Fibroblast of skin of right quadriceps (primary cell): ENCODE measurements around the gene FYCO1.

Experiments
- DNase-seq: peaks from one replicate; pipeline ENCODE4 v3.0.0-alpha.2; 2013

FYCO1 gene

DNA sequence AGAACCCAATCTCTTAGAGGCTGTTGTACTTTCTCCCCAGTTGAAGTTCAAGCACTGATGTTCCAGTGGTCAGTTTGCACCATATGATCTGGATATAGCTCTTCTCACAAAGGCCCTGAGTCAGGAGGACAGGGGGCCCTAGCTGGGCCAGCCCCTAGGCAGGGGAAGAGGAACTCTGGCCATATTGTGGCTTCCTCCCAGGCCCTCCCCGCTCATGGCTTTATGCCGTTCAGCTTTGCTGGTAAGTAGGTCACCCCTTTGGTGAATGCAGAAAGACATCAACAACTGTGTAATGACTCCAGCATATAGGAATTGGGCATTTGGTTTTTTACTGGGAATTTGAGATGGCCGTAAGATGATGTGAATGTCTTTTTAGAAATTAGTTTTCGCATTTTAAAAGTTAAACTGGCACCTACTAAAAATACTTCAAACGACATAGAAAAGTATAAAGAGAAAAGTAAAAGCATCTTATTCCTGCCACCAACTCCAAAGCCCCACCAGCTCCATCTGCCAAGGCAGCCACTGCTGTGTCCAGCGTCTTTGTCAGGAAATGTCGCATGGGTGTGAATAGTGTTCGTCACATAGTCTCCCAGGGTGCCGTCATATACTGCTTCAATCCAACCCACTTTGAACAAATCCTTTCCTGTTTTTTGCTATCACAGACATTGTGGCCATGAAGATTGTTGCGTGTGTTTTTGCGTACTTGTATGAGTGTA lies 84.0 kb downstream of the FYCO1 start:
- no peak for DNase-seq

DNA sequence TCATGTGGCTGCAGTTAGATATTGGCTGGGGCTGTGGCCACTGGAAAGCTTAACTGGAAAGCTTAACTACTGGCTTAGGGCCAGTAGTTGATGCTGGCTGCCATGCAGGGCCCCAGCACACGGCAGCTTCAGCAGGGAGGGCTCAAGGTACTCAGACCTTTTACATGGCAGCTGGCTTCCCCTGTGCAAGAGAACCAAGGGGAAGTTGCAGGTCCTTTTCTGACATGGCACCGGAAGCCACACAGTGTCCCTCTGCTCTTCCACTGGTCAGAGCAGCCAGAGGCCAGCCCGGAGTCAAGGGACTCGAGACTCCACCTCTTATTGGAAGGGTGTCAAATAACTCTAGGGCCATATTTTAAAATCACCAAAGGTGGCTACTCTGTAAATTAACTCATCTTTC lies 84.7 kb downstream of the FYCO1 start:
- DNase-seq, result no peak

DNA sequence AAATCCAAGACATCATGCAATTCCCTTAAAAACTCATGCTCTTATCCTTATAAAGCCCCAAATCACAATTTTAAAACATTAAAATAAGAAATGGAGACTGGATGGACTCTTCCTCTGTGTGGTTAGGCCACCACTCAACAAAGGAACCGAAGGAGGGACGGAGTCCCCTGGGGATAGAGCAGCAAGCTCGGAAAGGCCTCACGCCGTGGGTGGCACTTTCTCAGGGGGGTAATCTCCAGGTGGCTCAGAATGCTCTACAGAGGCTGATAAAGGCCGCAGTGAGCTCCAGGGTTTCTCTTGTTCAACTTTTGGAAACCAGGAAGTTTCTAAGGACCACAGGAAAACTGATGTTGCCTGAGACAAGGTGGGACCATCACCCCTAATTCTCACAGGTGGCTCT lies 86.1 kb downstream of the FYCO1 start:
- DNase-seq, result no peak

DNA sequence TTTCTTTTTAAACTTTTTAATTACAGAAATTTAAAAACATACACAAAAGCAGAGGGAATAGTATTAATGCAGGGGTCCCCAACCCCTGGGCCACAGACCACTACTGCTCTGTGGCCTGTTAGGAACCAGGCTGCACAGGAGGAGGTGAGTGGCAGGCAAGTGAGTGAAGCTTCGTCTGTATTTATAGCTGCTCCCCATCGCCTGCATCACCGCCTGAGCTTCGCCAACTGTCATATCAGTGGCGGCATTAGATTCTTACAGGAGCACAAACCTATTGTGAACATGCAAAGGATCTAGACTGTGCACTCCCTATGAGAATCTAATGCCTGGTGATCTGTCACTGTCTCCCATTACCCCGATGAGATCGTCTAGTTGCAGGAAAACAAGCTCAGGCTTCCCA lies 86.9 kb downstream of the FYCO1 start:
- no peak for DNase-seq

DNA sequence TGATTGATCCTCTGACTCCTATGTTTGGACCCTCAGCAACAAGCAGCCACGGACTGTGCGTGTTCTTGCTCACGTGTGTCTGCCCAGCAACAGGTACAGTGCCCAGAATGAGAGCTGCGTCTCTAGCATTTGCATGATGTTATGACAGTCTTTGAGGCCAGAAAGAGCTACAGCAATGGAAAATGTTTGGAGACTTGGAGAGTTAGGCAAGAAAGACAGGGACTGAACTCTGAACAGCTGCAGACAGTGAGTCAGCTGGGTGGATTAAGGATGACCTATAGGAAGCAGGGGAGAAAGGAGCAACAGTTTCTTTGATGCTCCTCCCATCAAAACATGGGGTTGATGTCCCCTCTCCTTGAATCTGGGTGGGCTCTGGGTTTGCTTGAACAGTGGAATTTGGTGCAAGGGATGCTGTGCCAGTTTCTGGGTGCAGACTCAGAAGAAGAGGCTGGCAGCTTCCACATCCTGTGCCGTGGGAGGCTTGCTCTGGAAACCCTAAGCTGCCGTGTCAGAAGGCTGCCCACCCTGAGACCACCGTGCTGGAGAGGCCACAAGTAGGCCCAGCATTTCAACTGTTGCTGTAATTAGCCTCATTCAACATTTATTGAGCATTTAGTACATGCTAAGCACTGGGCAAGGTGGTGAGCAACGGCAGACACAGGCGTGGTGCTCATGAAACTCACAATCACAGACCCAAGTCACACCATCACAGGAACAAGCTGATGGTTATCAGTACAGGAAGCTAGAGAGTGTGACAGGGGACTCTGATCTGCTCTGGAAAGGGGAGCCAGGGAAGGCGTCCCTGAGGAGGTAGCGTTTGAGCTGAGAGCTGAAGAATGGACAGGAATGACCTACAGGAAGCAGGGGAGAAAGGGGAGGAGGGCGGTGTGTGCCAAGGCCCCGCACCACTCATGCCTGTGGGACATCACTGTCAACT lies 87.6 kb downstream of the FYCO1 start:
- peak; percentile 21 for DNase-seq

DNA sequence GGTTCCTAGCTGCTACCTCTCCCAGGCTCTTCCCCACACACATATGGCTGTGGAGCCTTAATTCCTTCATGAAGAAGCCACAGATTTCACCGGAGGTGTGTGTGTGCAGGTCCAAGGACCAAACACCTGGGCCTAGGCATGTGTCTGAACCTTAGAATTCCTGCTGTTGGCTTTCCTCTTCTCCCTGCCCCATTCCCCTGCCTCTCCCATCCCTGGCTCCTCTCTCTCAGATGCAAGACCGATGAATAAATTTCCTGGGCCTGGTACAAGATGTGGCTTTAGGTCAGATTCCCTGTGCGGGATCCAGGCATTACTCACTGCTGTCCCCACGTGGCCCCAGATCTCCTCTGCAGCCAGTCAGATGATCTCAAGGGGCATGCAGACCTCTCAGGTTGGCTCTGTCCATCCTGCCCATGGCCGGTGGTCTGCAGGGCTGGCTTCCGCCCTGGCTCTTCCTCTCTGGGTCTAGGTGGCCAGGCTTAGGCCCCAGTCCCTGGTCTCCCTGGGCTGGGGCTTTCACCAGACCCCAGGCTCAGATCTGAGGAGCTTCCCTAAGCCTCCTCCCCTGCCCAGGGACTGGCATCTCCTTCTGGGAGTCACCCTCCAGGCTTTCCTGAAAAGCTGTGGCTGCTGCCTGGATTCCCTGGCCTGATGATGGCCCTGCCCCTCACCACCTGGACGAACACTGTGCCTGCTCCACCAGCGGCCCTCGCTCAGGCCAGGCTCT lies 88.8 kb downstream of the FYCO1 start:
- DNase-seq, result peak; percentile 37

DNA sequence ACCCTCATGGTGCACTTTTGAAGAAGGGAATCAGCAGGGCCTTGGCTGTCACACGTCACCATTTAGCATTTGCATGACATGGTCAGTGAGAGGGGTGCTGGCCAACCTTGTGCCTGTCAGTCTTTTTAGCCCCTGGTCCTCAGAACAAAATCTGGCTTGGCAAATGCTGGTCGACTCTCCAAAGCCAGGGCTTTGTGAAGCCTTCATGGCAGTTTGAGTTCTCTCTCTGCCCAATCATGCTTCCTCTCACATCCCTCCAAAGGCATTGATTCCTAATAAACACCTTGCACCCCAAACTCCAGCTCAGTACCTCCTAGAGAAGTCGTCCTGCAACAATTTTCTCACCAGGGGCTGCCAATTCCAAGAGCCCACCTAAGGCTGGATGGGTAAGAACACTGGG lies 89.9 kb downstream of the FYCO1 start:
- DNase-seq, result no peak

DNA sequence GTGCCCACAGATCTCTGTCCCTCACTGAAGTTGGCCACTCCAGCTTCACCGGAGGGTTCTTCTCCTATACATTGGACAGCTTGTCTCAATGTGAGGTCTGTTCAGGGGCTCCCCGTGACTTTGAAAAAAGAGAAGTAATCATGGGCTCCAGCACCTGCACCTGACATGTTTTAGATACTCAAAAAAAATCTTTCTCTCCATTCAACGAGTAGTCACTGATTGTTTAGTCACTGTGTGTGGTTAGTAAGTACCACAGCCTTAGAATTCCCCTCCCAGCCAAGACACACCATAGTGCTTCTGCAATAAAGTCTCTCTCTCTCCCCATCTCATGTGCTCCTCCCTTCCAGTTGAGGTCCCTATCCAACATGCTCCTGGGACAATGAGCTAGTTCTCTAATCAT lies 90.7 kb downstream of the FYCO1 start:
- no peak for DNase-seq

DNA sequence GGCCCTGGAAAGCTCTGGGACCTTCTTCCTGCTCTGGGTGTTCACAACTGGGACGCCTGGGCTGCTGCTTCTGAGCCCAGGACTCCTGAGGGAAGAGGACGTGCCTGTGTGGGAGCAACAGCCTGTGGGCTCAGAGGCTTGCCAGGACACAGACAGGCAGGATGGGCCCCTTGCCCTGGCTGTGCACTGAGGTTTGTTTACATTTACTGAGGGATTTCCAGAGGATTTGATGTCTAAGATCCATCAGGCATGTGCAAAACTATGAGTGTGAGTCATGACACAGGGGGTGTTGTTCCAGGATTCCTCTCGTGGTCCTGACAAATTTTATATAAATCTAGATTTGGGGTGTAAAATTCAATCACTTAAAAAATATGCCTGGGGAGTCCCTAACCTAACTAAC lies 98.7 kb downstream of the FYCO1 start:
- DNase-seq, result peak; percentile 64

DNA sequence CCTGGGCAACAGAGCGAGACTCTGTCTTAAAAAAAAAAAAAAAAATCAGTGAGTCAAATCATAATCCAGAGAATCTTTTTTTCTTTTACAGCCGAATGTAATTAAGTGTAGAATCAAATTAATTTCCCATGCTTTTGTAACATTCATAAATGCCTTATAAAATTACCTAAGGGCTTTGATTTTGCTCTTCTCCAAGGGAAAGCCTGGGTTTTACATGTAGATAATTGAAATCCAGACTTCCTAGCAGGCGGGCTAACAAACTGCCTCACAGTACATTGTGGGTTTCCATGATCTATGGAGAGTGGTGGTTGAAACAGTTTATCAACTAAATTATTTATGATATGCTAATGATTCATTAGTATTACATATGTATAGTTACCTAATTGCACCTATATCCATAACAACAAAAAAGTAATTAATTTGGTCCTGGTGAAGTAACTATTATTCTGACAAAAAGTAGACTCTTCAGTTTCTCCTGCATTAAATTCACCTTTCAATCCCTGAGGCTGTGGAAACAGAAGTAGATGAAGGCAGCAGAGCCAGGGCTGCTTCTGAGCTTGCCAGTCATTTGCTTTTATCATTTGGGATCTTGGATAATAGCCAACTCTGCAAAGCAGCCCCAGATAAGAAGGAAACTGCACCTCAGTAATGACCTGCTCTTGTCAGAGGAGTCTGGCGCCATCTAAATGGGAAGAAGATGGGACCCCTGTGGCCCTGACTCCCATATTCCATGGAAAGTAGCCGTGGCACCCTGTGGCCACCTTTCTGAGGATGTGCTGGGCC lies 99.7 kb downstream of the FYCO1 start:
- no peak for DNase-seq

DNA sequence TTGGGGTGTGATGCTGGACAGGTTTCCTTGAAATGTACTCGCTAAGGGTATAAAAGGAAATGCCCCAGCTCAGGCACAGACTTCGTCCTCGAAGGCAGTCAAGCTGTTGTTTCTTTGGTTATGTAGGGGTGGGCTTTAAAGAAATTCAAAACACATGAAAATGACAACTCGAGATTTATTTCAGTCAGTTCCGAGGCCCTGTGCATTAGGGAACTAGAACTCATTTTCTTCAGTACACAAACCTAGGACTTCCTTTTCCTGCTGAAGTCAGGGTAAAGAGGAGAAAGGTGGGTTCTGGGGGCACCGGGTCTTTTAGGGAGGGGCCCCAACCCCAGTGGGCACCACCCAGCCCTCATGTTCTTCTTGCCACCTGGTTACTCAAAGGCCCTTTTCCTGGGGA lies 101.6 kb downstream of the FYCO1 start:
- DNase-seq, result no peak

DNA sequence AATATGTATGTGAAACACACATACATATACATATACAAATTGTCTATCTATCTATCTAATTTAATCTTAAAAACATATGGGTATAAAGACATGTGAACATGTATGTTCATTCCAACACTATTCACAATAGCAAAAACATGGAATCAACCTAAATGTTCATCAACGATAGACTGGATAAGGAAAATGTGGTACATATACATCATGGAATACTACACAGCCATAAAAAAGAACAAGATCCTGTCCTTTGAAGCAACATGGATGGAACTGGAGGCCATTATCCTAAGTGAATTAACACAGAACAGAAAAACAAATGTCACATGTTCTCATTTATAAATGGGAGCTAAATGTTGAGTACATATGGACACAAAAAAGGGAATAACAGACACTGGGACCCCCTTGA lies 103.5 kb downstream of the FYCO1 start:
- no peak for DNase-seq

DNA sequence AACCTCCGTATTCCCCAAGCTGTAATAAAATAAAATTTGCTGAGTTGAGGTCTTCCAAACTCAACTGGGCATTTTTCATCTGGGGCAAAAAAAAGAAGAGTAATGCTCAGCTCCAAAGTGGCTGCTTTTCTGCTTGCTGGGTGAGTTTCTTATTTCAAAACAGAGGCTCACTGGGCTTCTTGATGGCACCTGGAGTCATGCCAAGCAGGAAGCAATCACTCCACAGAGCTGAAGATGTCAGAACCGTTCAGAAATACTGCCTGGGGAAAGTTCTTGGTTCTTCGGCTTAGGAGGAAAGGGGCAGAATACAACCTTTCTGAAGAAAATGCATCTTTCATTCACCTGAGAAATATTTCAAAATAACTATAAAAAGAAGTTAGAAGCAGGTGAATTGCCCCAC lies 105.2 kb downstream of the FYCO1 start:
- DNase-seq, result no peak

DNA sequence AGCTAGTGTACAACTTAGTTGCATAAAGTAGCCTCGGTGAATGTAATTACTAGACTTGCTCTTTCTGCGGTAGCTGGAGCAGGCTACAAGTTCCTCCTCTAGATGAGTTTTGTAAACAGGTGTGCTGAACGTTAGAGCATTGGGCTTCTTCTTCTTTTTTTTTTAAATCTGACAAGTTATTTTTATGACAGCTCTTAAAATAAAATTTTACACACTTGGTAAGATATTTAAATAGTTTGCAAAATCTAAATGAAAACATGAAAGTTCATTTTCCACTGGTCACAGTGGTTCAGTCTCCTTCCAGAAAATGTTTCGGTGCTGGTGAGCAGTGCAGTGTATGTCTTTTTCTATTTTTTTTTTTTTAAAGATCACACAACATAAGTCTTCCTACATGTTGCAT lies 106.3 kb downstream of the FYCO1 start:
- no peak for DNase-seq

DNA sequence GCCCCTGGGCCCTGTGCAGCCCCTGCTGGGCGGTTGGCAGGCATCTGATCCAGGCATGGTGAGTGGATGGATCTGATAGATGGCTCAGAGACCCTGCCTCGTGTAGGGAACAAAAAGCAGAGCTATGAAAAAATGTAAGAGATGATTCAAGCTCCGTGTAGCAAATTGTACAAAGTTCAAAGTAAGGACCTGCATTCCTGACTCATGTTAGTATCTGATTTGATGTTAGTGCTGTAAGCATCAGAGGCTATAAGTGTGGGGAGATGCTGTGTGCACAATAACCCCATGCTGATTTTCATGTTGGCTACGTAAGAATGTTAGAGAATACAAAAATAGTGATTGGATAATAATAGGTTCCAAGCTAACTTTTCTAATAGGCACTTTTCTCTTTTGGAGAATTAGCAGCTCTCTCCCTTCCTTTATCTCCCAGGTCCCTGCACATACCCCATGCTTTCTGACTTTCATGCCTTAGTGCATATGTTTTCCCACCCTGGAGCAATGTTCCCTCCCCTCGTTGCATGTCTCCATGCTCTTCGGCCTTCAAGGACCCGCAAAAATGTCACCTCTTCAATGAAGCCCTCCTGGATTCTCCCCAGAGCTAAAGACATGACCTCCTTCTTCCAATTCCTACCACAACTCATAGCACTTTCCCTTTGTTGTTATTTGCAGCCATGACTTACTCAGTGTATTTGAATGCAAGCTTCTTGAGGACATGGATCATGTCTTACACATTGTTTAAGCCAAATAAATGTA lies 107.7 kb downstream of the FYCO1 start:
- DNase-seq, result no peak

DNA sequence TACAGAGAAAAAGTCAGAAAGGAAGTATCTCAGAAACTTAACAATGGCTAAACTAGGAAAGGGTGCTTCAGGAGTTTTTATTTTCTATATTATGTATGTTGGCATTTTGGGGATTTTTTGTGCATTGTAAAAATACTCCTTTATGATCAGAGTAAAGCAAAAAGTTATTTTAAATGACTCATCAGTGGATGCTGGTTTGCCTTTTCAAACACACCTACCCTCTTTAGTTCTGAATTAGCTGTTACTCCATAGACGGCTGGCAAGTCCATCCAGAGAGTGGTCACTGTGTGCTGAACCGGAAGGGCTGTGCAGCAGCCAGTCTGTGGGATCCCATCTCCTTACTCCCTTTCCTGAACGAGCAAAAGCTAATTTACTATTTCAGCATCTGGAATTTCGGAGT lies 108.3 kb downstream of the FYCO1 start:
- no peak for DNase-seq

DNA sequence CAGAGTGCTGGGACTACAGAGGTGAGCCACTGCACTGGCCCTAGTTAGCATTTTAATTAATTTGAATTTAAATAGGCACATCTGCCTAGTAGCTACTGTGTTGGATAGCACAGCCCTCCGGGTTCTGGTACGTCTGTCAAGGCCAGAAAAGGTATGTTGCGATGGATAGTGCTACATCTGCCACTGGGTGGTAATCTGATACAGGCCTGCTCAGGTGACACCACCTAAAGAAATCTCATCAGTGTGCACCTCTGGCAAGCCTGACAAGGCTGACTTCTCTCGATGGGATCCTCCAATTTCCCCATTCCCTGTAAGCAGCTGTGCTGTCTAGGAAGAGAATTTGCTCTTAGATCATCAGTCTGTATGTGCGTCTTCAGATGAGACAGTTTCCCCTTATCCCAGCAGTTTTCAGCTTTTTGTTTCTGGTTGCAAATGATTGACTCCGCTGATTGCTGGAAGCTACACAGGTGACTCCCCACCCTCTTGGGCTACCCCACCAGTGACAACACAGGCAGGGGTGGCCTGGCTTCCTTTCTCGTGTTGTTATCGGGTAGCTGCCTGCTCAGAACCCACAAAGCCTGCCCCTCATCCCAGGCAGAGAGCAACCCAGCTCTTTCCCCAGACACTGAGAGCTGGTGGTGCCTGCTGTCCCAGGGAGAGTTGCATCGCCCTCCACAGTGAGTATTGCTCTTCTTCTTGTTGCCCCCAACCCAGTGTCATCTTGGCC lies 109.5 kb downstream of the FYCO1 start, which contains the start of gene CCR9:
TSS of gene CCR9 (plus strand) at position 565 of the 727 bp plus-strand sequence. CDS start 8,391 bp downstream, outside the sequence.
- no peak for DNase-seq

DNA sequence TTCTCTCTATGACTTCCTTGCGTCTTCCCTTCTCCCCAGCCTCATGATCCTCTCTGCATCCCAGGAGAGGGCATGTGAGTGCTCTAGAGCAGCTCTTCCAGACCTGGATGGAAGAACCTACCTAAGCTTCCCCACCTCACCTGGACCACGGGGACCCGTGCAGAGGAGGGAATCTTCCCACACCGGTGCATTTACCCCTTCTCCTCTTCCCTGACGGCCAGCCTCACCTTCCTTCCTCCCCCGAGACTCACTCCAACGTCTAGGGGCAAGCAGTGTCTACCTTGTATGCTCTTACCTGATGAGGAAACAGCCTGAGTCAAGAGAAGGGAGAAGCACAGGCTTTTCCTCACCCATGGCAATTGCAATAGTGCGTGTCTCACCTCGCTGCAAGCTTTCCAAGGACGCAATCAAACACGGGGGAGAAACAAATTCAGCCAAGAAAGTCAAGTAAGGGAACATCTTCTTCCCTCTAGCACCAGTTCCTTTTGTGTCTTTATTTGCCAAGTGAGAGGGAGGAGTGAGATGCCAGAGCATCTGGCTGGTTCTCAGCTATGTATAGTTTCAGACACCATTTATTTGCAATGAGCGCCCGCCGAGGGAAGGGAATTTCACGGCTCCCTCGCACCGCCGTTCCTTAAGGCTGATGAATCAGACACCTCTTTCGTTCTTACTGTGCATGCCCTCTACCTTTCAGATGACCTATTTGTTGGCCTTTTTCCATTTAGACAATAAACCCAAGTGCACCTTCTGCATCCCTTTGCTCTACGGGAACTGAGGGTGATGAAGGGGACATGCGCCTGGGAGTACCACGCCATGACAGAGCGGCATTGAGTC lies 111.0 kb downstream of the FYCO1 start:
- DNase-seq, result no peak

DNA sequence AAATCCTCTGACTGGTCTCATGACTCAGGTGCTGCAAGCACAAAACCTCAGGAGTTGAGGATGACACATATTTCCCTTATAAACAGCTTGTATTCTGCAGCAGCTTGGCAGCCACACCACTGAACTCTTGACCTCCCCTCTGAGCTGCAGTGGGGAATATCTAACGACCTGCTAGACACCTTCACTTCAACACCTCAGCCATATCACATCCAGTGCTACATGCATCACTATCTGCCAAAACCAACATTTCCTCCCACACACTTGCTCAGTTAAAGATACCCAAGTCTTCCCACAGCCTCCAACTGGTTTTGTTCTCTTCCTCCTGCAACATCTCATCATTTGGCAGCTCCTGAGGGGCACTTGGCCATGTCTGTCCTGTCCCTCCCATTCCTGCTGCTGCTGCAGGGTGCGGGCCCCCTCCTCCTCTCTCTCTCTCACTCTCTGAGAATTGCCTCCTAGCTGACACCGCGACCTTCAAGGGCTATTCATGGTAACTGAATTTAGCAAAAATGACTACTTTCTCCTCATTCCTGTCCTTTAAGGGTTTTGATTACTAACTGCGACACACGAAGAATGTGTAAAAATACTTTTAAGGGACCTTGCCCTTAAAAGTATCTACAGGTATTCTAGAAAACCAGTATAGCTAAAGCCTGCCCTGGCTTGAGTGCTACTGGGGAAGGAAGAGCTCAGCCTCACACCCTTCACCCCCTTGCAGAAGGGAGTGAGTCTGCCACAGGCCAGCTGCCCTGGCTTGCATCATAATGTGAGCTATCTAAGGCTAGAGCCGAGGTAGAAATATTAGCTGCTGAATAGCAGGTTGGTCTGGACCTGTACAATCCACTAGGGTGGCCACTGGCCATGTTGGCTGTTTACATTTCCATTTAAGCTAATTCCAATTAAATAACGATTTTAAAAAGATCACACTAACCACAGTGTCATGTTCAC lies 114.3 kb downstream of the FYCO1 start:
- no peak for DNase-seq
